HG02623 (cell line): ENCODE measurements around the gene TRIM43B.
"Not testable (repeated sequence)": the region's sequence is repeated elsewhere in the genome, so short reads cannot be mapped to it uniquely, and the experiment has no call there.

Source experiments
- ATAC-seq: cut with Tn5 transposase; IDR thresholded peaks from one replicate; pipeline ENCODE4 v1.9.1; 2021; ENCODE audit warnings: moderate library complexity; ENCODE audit not compliant: unreplicated experiment

The TRIM43B gene

DNA sequence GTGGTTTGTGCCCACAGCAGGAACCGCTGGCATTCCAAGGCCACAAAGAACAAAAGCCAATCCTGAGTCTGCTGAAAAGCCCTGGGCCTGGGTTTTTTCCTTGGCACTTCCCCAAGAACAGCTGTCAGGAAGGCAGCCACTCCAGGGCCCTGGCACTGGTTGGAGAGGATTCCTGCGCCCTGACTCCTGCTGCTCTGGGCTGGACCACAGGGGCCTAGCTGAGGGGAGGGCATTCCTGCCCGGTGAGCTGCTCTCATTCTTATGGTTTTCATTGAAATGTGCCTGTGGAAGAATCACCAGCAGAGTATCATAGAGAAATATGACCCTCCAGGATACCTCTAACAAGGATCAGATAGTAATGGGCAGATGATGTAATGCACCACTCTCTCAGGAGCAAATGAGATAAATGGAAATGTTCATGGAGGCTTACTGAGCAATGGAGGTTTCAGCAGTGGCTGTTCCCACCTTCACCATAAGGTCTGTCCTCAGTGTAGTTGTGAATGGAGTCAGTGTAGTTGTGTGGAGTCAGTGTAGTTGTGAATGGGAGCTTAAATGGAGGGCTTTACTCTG lies 50.0 kb downstream of the TRIM43B start:
- not testable (repeated sequence) for ATAC-seq

DNA sequence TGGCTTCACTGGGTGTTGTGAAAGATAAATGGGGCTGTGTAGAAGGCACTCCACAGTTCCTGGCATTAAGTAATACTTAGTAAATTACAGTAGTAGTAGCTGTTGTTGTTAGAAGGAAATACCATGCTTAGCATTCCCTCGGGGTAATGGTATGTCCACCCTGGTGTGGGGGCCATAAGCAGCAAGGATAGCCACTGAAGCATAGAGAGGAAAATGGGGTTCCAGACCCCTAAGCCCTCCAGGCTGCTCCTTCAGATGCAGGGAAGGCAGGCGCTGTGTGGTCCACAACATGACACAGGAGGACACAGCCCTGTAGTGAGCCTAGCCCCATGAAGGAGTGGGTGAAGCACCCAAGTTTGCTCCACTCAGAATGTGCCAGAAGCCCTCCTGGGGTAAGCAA lies 50.6 kb downstream of the TRIM43B start:
- ATAC-seq: not testable (repeated sequence)

GRCh38 chr2:95433373-95433772 lies 51.2 kb downstream of the TRIM43B start:
- not testable (repeated sequence) for ATAC-seq

DNA sequence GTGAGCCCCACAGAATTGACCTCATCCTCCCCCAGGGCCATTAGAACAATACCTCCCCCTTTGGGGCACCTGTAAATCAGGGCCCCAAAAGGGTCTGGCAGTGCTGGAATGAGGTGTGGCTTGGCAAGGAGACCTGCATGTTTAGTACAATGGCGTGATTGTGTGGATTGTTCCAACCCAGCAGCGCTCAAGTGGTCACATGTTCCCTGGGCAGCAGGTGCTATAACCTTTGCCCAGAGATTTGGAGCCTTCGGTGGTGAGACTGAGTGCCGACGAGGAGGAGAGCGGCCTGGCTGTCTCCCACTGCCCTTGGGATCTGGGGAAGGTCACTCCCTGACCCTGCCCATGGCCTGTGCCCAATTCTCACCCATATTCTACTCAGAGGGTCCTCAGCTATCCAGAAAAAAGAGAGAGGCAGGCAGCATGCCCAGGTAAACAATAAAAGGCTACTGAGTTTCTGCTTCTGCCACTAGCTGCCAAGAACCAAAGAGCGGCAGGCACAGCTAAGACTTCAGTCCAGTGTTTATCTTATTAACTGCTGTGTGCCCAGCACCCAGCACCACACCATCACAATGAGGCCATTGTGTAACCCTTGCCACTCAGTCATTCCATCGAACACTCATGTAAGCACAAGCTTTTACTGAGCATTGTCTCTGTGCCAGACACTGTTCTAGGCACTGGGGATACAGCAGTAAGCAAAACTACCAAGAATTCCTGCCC lies 54.6 kb downstream of the TRIM43B start:
- ATAC-seq: not testable (repeated sequence)

- not testable (repeated sequence) for ATAC-seq
Measured at GRCh38 chr2:95427196-95427867, 57.2 kb downstream of the TRIM43B start.
